GM06990 (cell line): ENCODE data around the gene OR1F1.
"Not testable (repeated sequence)": the region's sequence is repeated elsewhere in the genome, so short reads cannot be mapped to it uniquely, and the experiment has no call there.

Experiments
- DNase-seq: peaks from one replicate; pipeline ENCODE4 v3.0.0-alpha.2; 2011; ENCODE audit not compliant: insufficient read length; ENCODE audit errors: extremely low read depth
- H3K27me3 ChIP-seq: replicated peaks from 2 replicates; pipeline ENCODE4 v1.6.0; 2011; ENCODE audit warnings: low read length; ENCODE audit not compliant: control insufficient read depth, insufficient read depth
- H3K36me3 ChIP-seq: 2 replicates; pipeline ENCODE4 v1.5.1; 2011; ENCODE audit warnings: low read length; ENCODE audit not compliant: control insufficient read depth, insufficient read depth
- H3K4me3 ChIP-seq: replicated peaks from 2 replicates; pipeline ENCODE4 v1.5.1; 2011; ENCODE audit warnings: low read depth, mild to moderate bottlenecking, control low read depth, low read length
- CTCF ChIP-seq: IDR thresholded peaks from 2 replicates; pipeline ENCODE4 v1.5.1; 2011; ENCODE audit warnings: low read length, control low read depth, mild to moderate bottlenecking, inconsistent platforms; ENCODE audit not compliant: insufficient read depth, poor library complexity, severe bottlenecking

The OR1F1 gene

GRCh38 chr16:3195975-3196374, 8.0 kb downstream of the OR1F1 start:
- no peak for DNase-seq
- H3K36me3 ChIP-seq: no peaks in the 10 kb centered on the region
- TF ChIP-seq CTCF: no peak
- no peaks in the 10 kb centered on the region for H3K27me3 ChIP-seq
- H3K4me3 ChIP-seq: no peak overlapping the region

- not testable (repeated sequence) for H3K36me3 ChIP-seq, H3K4me3 ChIP-seq, DNase-seq, H3K27me3 ChIP-seq
Observed at GRCh38 chr16:3197694-3198333, 9.8 kb downstream of the OR1F1 start.

GRCh38 chr16:3198334-3199072, 10.5 kb downstream of the OR1F1 start:
- TF ChIP-seq CTCF: no peak
- no peak for DNase-seq
- no peaks in the 10 kb centered on the region for H3K36me3 ChIP-seq
- no peaks in the 10 kb centered on the region for H3K27me3 ChIP-seq
- H3K4me3 ChIP-seq: no peak overlapping the region

GRCh38 chr16:3202903-3203539, 15.0 kb downstream of the OR1F1 start:
- H3K4me3 ChIP-seq: no peak overlapping the region

GRCh38 chr16:3205939-3206338, 17.9 kb downstream of the OR1F1 start:
- not testable (repeated sequence) for DNase-seq, H3K36me3 ChIP-seq, H3K27me3 ChIP-seq, H3K4me3 ChIP-seq

More at GRCh38 chr16:3202903-3203539, 15.0 kb downstream of the OR1F1 start:
- TF ChIP-seq CTCF: no peak
- DNase-seq: no peak
- no peaks in the 10 kb centered on the region for H3K27me3 ChIP-seq
- no peaks in the 10 kb centered on the region for H3K36me3 ChIP-seq

GRCh38 chr16:3207086-3207953, 19.3 kb downstream of the OR1F1 start:
- Histone ChIP-seq H3K36me3 (no peaks in the 10 kb centered on the region), H3K4me3 (no peak overlapping the region)

More at GRCh38 chr16:3207086-3207953, 19.3 kb downstream of the OR1F1 start:
- H3K27me3 ChIP-seq: no peaks in the 10 kb centered on the region
- no peak for DNase-seq
- TF ChIP-seq CTCF: no peak
